Loucy (cell line): ENCODE results near the gene RNF223.

ENCODE experiments used
- H2AFZ ChIP-seq: fragments of 200-600 bp; sonication (generic); 2 replicates; pipeline ENCODE4 v1.6.0; 2016; ENCODE audit warnings: antibody characterized with exemption, mild to moderate bottlenecking, low read length, moderate library complexity
- H3F3A ChIP-seq: fragments of 200-600 bp; 2 replicates; pipeline ENCODE4 v1.6.0; 2016; ENCODE audit warnings: antibody characterized with exemption, low read depth, mild to moderate bottlenecking
- H3K27me3 ChIP-seq: fragments of 200-600 bp; sonication (generic); 2 replicates; pipeline ENCODE4 v1.6.1; 2014; ENCODE audit warnings: low read length, mild to moderate bottlenecking; ENCODE audit not compliant: insufficient read depth, poor library complexity, severe bottlenecking
- H3K36me3 ChIP-seq: fragments of 200-600 bp; sonication (generic); 2 replicates; pipeline ENCODE4 v1.6.1; 2016; ENCODE audit warnings: low read length; ENCODE audit not compliant: insufficient read depth
- H3K4me1 ChIP-seq: fragments of 200-600 bp; sonication (generic); 2 replicates; pipeline ENCODE4 v1.5.1; 2014; ENCODE audit warnings: low read length, mild to moderate bottlenecking; ENCODE audit not compliant: insufficient read depth, poor library complexity, severe bottlenecking
- H3K4me2 ChIP-seq: fragments of 200-600 bp; sonication (generic); 2 replicates; pipeline ENCODE4 v1.6.0; 2014; ENCODE audit warnings: antibody characterized with exemption, low read length, low read depth, mild to moderate bottlenecking; ENCODE audit not compliant: poor library complexity, severe bottlenecking
- H3K4me3 ChIP-seq: fragments of 200-600 bp; sonication (generic); 2 replicates; pipeline ENCODE4 v1.5.1; 2014; ENCODE audit warnings: low read length, mild to moderate bottlenecking, mixed read lengths; ENCODE audit not compliant: poor library complexity, severe bottlenecking
- H3K79me2 ChIP-seq: fragments of 200-600 bp; sonication (generic); 2 replicates; pipeline ENCODE4 v1.6.1; 2014; ENCODE audit warnings: low read length; ENCODE audit not compliant: insufficient read depth
- H3K9ac ChIP-seq: fragments of 200-600 bp; sonication (generic); 2 replicates; pipeline ENCODE4 v1.6.0; 2014; ENCODE audit warnings: mild to moderate bottlenecking, low read depth, low read length, moderate library complexity; ENCODE audit not compliant: poor library complexity, severe bottlenecking
- H3K9me2 ChIP-seq: fragments of 200-600 bp; sonication (generic); replicated peaks from 2 replicates; pipeline ENCODE4 v1.6.1; 2016; ENCODE audit warnings: low read depth, low read length, mixed read lengths
- H3K9me3 ChIP-seq: fragments of 200-600 bp; sonication (generic); 2 replicates; pipeline ENCODE4 v1.6.1; 2014; ENCODE audit warnings: mild to moderate bottlenecking, antibody characterized with exemption, low read length, low read depth; ENCODE audit not compliant: insufficient read depth
- H4K20me1 ChIP-seq: fragments of 200-600 bp; sonication (generic); 2 replicates; pipeline ENCODE4 v1.6.0; 2014; ENCODE audit warnings: antibody characterized with exemption, low read length, mild to moderate bottlenecking; ENCODE audit not compliant: insufficient read depth, poor library complexity, severe bottlenecking
- EZH2phosphoT487 ChIP-seq: fragments of 200-600 bp; IDR thresholded peaks from 2 replicates; pipeline ENCODE4 v1.6.1; 2018; ENCODE audit warnings: antibody characterized with exemption, mild to moderate bottlenecking, moderate library complexity, borderline replicate concordance
- TF ChIP-seq, protein P1 (sequence below): fragments of 200-600 bp; sonication (generic); conservative IDR thresholded peaks from 2 replicates; pipeline ENCODE4 v1.5.1; 2014; ENCODE audit warnings: mild to moderate bottlenecking, antibody characterized with exemption, low read length

Gene RNF223

DNA sequence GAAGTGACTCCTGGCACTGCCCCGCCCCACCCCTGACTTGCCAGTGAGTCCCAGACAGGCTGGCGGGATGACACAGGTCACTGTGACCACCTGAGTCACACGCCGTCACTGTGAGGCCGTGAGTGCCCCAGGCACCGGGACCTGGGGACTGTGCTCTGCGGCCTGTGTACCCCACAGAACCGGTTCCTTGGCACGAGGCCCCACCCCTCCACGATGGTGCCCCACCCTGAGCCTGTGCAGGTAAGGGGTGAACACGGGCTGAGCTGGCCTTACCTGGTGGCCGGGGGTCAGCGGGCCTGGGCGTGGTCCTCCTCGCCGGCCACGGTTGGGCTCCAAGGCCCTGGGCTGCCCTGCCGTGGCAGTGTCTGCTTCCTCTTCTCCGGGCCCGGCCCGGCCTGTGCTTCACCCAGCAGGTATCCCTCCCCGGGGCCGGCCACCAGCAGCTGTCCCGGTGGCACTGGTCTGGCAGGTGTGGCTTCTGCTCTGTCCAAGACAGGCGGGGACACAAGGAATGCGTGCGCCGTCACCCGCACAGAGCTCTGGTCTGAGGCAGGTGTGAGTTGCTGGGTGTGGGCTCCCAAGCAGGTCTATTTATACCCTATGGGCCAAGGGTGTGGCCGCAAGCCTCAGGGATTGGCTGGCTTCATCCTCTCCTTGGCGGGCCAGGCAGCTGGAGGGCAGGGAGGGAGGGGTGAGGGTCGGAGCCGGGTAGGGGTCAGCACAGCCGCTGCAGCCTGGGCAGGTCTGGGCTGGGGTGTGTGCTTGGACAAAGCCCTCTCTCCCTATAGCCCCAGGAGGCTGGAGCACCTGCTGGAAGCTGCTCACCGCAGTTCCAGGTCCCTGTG is at the start of gene RNF223:
RNF223 (minus strand) TSS at position 564 of the 845 bp plus-strand sequence. CDS start 1,740 bp downstream, outside the sequence.
- no peaks in the 10 kb centered on the region for H3F3A ChIP-seq
- no peak within 1 kb of the TSS for H2AFZ ChIP-seq
- no peak within 1 kb of the TSS for H3K9ac ChIP-seq
- no peaks in the 10 kb centered on the region for H3K9me2 ChIP-seq
- H3K4me3 ChIP-seq, result no peak within 1 kb of the TSS
- H3K27me3 ChIP-seq, result no peaks in the 10 kb centered on the region
- no peaks in the 10 kb centered on the region for H3K9me3 ChIP-seq
- no peaks in the 10 kb centered on the region for H3K4me1 ChIP-seq
- H3K4me2 ChIP-seq, result no peak within 1 kb of the TSS
- H4K20me1 ChIP-seq, result no peaks in the 10 kb centered on the region
- no peaks in the 10 kb centered on the region for H3K36me3 ChIP-seq
- H3K79me2 ChIP-seq, result no peaks in the 10 kb centered on the region
- TF ChIP-seq EZH2phosphoT487, result no peak
- TF ChIP-seq, protein P1, sequence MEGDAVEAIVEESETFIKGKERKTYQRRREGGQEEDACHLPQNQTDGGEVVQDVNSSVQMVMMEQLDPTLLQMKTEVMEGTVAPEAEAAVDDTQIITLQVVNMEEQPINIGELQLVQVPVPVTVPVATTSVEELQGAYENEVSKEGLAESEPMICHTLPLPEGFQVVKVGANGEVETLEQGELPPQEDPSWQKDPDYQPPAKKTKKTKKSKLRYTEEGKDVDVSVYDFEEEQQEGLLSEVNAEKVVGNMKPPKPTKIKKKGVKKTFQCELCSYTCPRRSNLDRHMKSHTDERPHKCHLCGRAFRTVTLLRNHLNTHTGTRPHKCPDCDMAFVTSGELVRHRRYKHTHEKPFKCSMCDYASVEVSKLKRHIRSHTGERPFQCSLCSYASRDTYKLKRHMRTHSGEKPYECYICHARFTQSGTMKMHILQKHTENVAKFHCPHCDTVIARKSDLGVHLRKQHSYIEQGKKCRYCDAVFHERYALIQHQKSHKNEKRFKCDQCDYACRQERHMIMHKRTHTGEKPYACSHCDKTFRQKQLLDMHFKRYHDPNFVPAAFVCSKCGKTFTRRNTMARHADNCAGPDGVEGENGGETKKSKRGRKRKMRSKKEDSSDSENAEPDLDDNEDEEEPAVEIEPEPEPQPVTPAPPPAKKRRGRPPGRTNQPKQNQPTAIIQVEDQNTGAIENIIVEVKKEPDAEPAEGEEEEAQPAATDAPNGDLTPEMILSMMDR, result no peak

GRCh38 chr1:1122981-1123480 is 48.9 kb upstream of the RNF223 start:
- Histone ChIP-seq H3K36me3 (no peaks in the 10 kb centered on the region), H4K20me1 (no peaks in the 10 kb centered on the region), H3K9ac (no peak overlapping the region), H3K79me2 (no peaks in the 10 kb centered on the region), H3K4me3 (no peak overlapping the region), H3K27me3 (no peaks in the 10 kb centered on the region), H3F3A (no peaks in the 10 kb centered on the region; the same call in 1 of the 2 replicates), H3K4me2 (no peak overlapping the region), H2AFZ (no peak overlapping the region), H3K9me3 (no peaks in the 10 kb centered on the region), H3K4me1 (peaks cover 3% of the 10 kb centered on the region), H3K9me2 (no peaks in the 10 kb centered on the region)
- TF ChIP-seq, protein P1, result no peak
- TF ChIP-seq EZH2phosphoT487, result no peak

GRCh38 chr1:1122078-1122811 is 48.1 kb upstream of the RNF223 start:
- peaks cover 3% of the 10 kb centered on the region for H3K4me1 ChIP-seq
- no peaks in the 10 kb centered on the region; the same call in 1 of the 2 replicates for H3F3A ChIP-seq
- TF ChIP-seq, protein P1, result peak; percentile 76
- TF ChIP-seq EZH2phosphoT487, result no peak
- no peaks in the 10 kb centered on the region for H3K79me2 ChIP-seq
- peak overlapping the region; percentile 27 for H3K9ac ChIP-seq
- peak overlapping the region; percentile 51 for H3K4me2 ChIP-seq
- H4K20me1 ChIP-seq, result no peaks in the 10 kb centered on the region
- H2AFZ ChIP-seq, result peak overlapping the region; percentile 85
- no peaks in the 10 kb centered on the region for H3K9me2 ChIP-seq
- H3K36me3 ChIP-seq, result no peaks in the 10 kb centered on the region
- no peak overlapping the region for H3K4me3 ChIP-seq
- no peaks in the 10 kb centered on the region for H3K27me3 ChIP-seq
- no peaks in the 10 kb centered on the region for H3K9me3 ChIP-seq
